Kidney (tissue), 14 donors: ENCODE data around the gene METTL2A. TPM values are rescaled to one million over a fixed set of nuclear protein-coding genes. Genes with fewer than 3 reads are reported as not detected.
A peak's percentile ranks its signal among the peaks of the same experiment; 100 is the strongest.
"Not testable (repeated sequence)": the region's sequence is repeated elsewhere in the genome, so short reads cannot be mapped to it uniquely, and the experiment has no call there.

Experiments
- DNase-seq, 5 donors: peaks; one replicate each; pipeline ENCODE4 v3.0.0-alpha.2; 2013 to 2020
- FAIRE-seq: peaks from 2 replicates; lab custom pipeline; 2012; peaks lifted over from hg19 to GRCh38; lab: Jason Lieb, UNC
- H3K27ac ChIP-seq, 2 donors: one replicate each; pipeline ENCODE4 v1.7.0; 2013; ENCODE audit warnings: low read depth in 2 of 2, low read length in 2 of 2, inconsistent platforms in 1 of 2
- H3K27me3 ChIP-seq: one replicate; pipeline ENCODE4 v1.7.1; 2013; ENCODE audit warnings: low read length, inconsistent platforms; ENCODE audit not compliant: control insufficient read depth, insufficient read depth
- H3K36me3 ChIP-seq, 3 donors: one replicate each; pipeline versions ENCODE4 v1.7.0 to v1.7.1; 2013; ENCODE audit warnings: low read length in 3 of 3, control low read depth in 1 of 3, inconsistent platforms in 1 of 3; ENCODE audit not compliant: insufficient read depth in 3 of 3, control insufficient read depth in 2 of 3
- H3K4me1 ChIP-seq, 3 donors: one replicate each; pipeline versions ENCODE4 v1.7.0 to v1.7.1; 2013; ENCODE audit warnings: low read length in 3 of 3, inconsistent platforms in 1 of 3, low read depth in 1 of 3; ENCODE audit not compliant: control insufficient read depth in 2 of 3, insufficient read depth in 2 of 3
- H3K4me3 ChIP-seq, 3 donors: one replicate each; pipeline versions ENCODE4 v1.7.0 to v1.8.1; 2013; ENCODE audit warnings: low read length in 3 of 3, control low read depth in 1 of 3, inconsistent platforms in 1 of 3
- H3K9ac ChIP-seq, 3 donors: one replicate each; pipeline versions ENCODE4 v1.7.0 to v1.7.1; 2013; ENCODE audit warnings: low read length in 3 of 3, control low read depth in 1 of 3, inconsistent platforms in 1 of 3
- H3K9me3 ChIP-seq, 3 donors: one replicate each; pipeline versions ENCODE4 v1.7.0 to v1.7.1; 2013; ENCODE audit warnings: low read length in 3 of 3, control low read depth in 1 of 3, inconsistent platforms in 1 of 3; ENCODE audit not compliant: control insufficient read depth in 2 of 3, insufficient read depth in 1 of 3
- CTCF ChIP-seq: IDR thresholded peaks from 3 replicates; pipeline ENCODE4 v1.5.1; 2012; ENCODE audit warnings: mild to moderate bottlenecking, moderate library complexity, borderline replicate concordance; ENCODE audit not compliant: insufficient read depth; ENCODE audit errors: extremely low read depth
- intact Hi-C: fragments of 100-400 bp; cut with DNase I; formaldehyde crosslinking; loops from one replicate; pipeline ENCODE4 v1.11.1; 2022
- polyA plus RNA-seq: library from polyadenylated mRNA; stranded (reverse); fragments of 350-450 nt; fragmentation: Illumina TruSeq; extraction: RNeasy Lipid Tissue Mini Kit (QIAGEN cat#74804); gene quantifications from one replicate; pipeline ENCODE4 v1.2.3, GENCODE V29; 2014; ENCODE audit warnings: low read depth, low replicate concordance; ENCODE audit not compliant: insufficient read depth
- total RNA-seq: library from RNA; stranded (reverse); fragmentation: NEBNext Ultra II Directional; extraction: Animal tissue kit (Norgen Biotek cat#: 25700); gene quantifications from one replicate; pipeline ENCODE4 v1.2.1, GENCODE V29; 2021
- donor health status: control.
- donor health status: control.
- donor health status: control.
- donor health status: control.
- donor health status: control.
- donor health status: DM: yes; HTN: yes; CAD: no.
- donor health status: Normal renal cell carcinoma (clear cell type).

The METTL2A gene
- total and polyA plus RNA-seq, 2 donors from 2014 or later, result 13.1 to 20.1 TPM

GRCh38 chr17:62456016-62456415 is 32.3 kb downstream of the METTL2A start:
- Histone ChIP-seq H3K27me3 (no peaks in the 10 kb centered on the region), H3K27ac (no peak overlapping the region), H3K4me1 (no peaks in the 10 kb centered on the region), H3K36me3 (no peaks in the 10 kb centered on the region), H3K9me3 (no peaks in the 10 kb centered on the region), H3K9ac (no peak overlapping the region), H3K4me3 (no peak overlapping the region)
- intact Hi-C loops, result no loop called here
- TF ChIP-seq CTCF, result no peak
- no peak for FAIRE-seq
- no peak for DNase-seq

- H3K4me3 ChIP-seq, H3K27ac ChIP-seq, H3K27me3 ChIP-seq, DNase-seq, intact Hi-C loops, H3K36me3 ChIP-seq, H3K4me1 ChIP-seq, H3K9me3 ChIP-seq, H3K9ac ChIP-seq, FAIRE-seq: not testable (repeated sequence)
Observed at GRCh38 chr17:62458483-62458882, 34.8 kb downstream of the METTL2A start.

GRCh38 chr17:62464422-62464821 is 40.7 kb downstream of the METTL2A start:
- H3K9me3 ChIP-seq, FAIRE-seq, H3K27ac ChIP-seq, H3K9ac ChIP-seq, H3K27me3 ChIP-seq, H3K36me3 ChIP-seq, intact Hi-C loops, H3K4me1 ChIP-seq, DNase-seq, H3K4me3 ChIP-seq: not testable (repeated sequence)

- H3K27ac ChIP-seq, H3K4me3 ChIP-seq, intact Hi-C loops: not testable (repeated sequence)
Observed at GRCh38 chr17:62465271-62465670, 41.6 kb downstream of the METTL2A start.

GRCh38 chr17:62470666-62471379 is 47.1 kb downstream of the METTL2A start:
- DNase-seq, result peak; percentile 55 to 89 (median 61)
- H3K36me3 ChIP-seq, H3K27ac ChIP-seq, H3K4me3 ChIP-seq, H3K9me3 ChIP-seq, intact Hi-C loops, FAIRE-seq, H3K4me1 ChIP-seq, H3K9ac ChIP-seq, H3K27me3 ChIP-seq: not testable (repeated sequence)

More at GRCh38 chr17:62465271-62465670, 41.6 kb downstream of the METTL2A start:
- not testable (repeated sequence) for H3K27me3 ChIP-seq, FAIRE-seq, H3K36me3 ChIP-seq, H3K9ac ChIP-seq, DNase-seq, H3K4me1 ChIP-seq, H3K9me3 ChIP-seq

GRCh38 chr17:62471380-62471880 is 47.7 kb downstream of the METTL2A start:
- H3K27ac ChIP-seq, H3K9me3 ChIP-seq, H3K27me3 ChIP-seq, H3K9ac ChIP-seq, H3K4me1 ChIP-seq, intact Hi-C loops, H3K4me3 ChIP-seq, H3K36me3 ChIP-seq, FAIRE-seq: not testable (repeated sequence)
- peak in 2 of 5 donors; percentile 56 to 60 for DNase-seq

- H3K4me3 ChIP-seq, intact Hi-C loops, H3K9ac ChIP-seq, H3K36me3 ChIP-seq, H3K27ac ChIP-seq, H3K9me3 ChIP-seq, H3K27me3 ChIP-seq, FAIRE-seq, H3K4me1 ChIP-seq: not testable (repeated sequence)
- DNase-seq, result peak in 2 of 5 donors; percentile 8 to 14
Observed at GRCh38 chr17:62473030-62473982, 49.6 kb downstream of the METTL2A start.
